Mucosa of rectum (tissue), 2 donors: ENCODE measurements around the gene AKAIN1.

Experiments
- H3K27ac ChIP-seq, 2 donors: one replicate each; pipeline ENCODE4 v1.7.0; 2013; ENCODE audit warnings: inconsistent platforms in 2 of 2, low read depth in 2 of 2, low read length in 2 of 2
- H3K27me3 ChIP-seq, 2 donors: one replicate each; pipeline ENCODE4 v1.7.0; 2013; ENCODE audit warnings: low read length in 2 of 2; ENCODE audit not compliant: control insufficient read depth in 2 of 2, insufficient read depth in 2 of 2
- H3K36me3 ChIP-seq, 2 donors: one replicate each; pipeline ENCODE4 v1.7.0; 2013; ENCODE audit warnings: low read length in 2 of 2; ENCODE audit not compliant: control insufficient read depth in 2 of 2, insufficient read depth in 2 of 2
- H3K4me1 ChIP-seq, 2 donors: one replicate each; pipeline ENCODE4 v1.7.0; 2013; ENCODE audit warnings: low read length in 2 of 2, mild to moderate bottlenecking in 1 of 2; ENCODE audit not compliant: control insufficient read depth in 2 of 2, insufficient read depth in 2 of 2
- H3K4me3 ChIP-seq, 2 donors: one replicate each; pipeline ENCODE4 v1.7.0; 2013; ENCODE audit warnings: low read length in 2 of 2
- H3K9ac ChIP-seq, 2 donors: one replicate each; pipeline ENCODE4 v1.7.0; 2013; ENCODE audit warnings: low read length in 2 of 2, low read depth in 1 of 2, mild to moderate bottlenecking in 1 of 2
- H3K9me3 ChIP-seq, 2 donors: one replicate each; pipeline ENCODE4 v1.7.0; 2013; ENCODE audit warnings: low read length in 2 of 2; ENCODE audit not compliant: control insufficient read depth in 2 of 2
- donor health status: healthy.
- donor health status: Normal muscosa, but diverticular disease.

The AKAIN1 gene

GRCh38 chr18:5164903-5165302 lies 32.2 kb downstream of the AKAIN1 start:
- H3K9me3 ChIP-seq: no peaks in the 10 kb centered on the region
- H3K27ac ChIP-seq: no peak overlapping the region
- H3K27me3 ChIP-seq: no peaks in the 10 kb centered on the region
- no peaks in the 10 kb centered on the region for H3K36me3 ChIP-seq
- H3K4me1 ChIP-seq: no peaks in the 10 kb centered on the region
- no peak overlapping the region for H3K9ac ChIP-seq
- H3K4me3 ChIP-seq: no peak overlapping the region

GRCh38 chr18:5162111-5162510 lies 34.9 kb downstream of the AKAIN1 start:
- no peak overlapping the region for H3K27ac ChIP-seq
- no peaks in the 10 kb centered on the region for H3K9me3 ChIP-seq
- H3K4me3 ChIP-seq: no peak overlapping the region
- no peaks in the 10 kb centered on the region for H3K27me3 ChIP-seq
- no peaks in the 10 kb centered on the region for H3K36me3 ChIP-seq
- no peaks in the 10 kb centered on the region for H3K4me1 ChIP-seq
- no peak overlapping the region for H3K9ac ChIP-seq

- Histone ChIP-seq H3K4me3 (no peak overlapping the region), H3K9ac (no peak overlapping the region), H3K27ac (no peak overlapping the region), H3K4me1 (no peaks in the 10 kb centered on the region), H3K9me3 (no peaks in the 10 kb centered on the region), H3K36me3 (no peaks in the 10 kb centered on the region), H3K27me3 (no peaks in the 10 kb centered on the region)
Measured at GRCh38 chr18:5159080-5159479, 38.0 kb downstream of the AKAIN1 start.

- Histone ChIP-seq H3K9me3 (no peaks in the 10 kb centered on the region), H3K4me1 (no peaks in the 10 kb centered on the region), H3K4me3 (no peak overlapping the region), H3K27ac (no peak overlapping the region), H3K9ac (no peak overlapping the region), H3K27me3 (no peaks in the 10 kb centered on the region), H3K36me3 (no peaks in the 10 kb centered on the region)
Measured at GRCh38 chr18:5158587-5158986, 38.5 kb downstream of the AKAIN1 start.

DNA sequence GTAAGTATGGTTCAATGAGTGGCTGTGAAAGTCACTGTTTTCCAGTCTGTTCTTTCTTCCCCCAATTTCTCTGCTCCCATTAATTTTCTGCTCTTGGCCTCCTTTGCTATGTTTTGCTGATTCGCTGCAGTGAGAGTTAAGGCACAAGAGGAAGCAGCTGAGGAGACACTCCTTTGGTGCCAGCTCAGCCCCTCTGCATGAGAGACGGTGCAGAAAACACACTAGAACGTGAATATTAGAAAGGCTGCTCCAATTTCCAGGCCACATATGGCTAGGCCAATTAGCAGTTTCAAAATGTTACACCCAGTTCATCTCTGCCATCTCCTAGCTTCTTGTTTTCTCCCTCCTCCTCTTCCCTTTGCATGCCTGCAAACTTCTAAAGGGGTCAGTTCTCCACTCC lies 38.9 kb downstream of the AKAIN1 start:
- no peaks in the 10 kb centered on the region for H3K9me3 ChIP-seq
- no peaks in the 10 kb centered on the region for H3K27me3 ChIP-seq
- no peaks in the 10 kb centered on the region for H3K36me3 ChIP-seq
- H3K4me1 ChIP-seq: no peaks in the 10 kb centered on the region
- H3K27ac ChIP-seq: no peak overlapping the region
- H3K4me3 ChIP-seq: no peak overlapping the region
- no peak overlapping the region for H3K9ac ChIP-seq

DNA sequence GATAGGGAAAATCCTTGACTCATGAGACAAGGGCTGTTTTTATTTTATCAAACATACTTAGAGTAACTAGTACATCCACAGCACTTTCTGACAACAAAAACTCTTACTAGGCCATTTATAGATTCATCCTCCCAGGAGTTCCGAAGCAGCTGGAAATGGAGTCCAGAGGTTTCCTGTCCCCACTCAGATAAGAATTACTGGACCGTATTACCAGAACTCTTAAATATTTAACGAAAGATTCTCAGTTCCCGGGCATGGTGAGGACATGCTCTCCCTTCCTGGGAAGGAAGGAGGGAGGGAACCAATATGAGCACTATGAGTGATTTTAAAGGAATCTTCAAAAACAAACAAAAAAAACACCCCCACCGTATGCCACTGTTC lies 41.2 kb downstream of the AKAIN1 start:
- no peak overlapping the region for H3K9ac ChIP-seq

GRCh38 chr18:5155218-5155906 lies 41.7 kb downstream of the AKAIN1 start:
- H3K4me1 ChIP-seq: no peaks in the 10 kb centered on the region
- H3K4me3 ChIP-seq: no peak overlapping the region
- H3K9me3 ChIP-seq: no peaks in the 10 kb centered on the region
- H3K36me3 ChIP-seq: no peaks in the 10 kb centered on the region
- H3K9ac ChIP-seq: no peak overlapping the region
- H3K27ac ChIP-seq: no peak overlapping the region
- H3K27me3 ChIP-seq: no peaks in the 10 kb centered on the region

More for the DNA sequence above, 41.2 kb downstream of the AKAIN1 start:
- Histone ChIP-seq H3K27me3 (no peaks in the 10 kb centered on the region), H3K9me3 (no peaks in the 10 kb centered on the region), H3K4me3 (no peak overlapping the region), H3K4me1 (no peaks in the 10 kb centered on the region), H3K27ac (no peak overlapping the region), H3K36me3 (no peaks in the 10 kb centered on the region)

DNA sequence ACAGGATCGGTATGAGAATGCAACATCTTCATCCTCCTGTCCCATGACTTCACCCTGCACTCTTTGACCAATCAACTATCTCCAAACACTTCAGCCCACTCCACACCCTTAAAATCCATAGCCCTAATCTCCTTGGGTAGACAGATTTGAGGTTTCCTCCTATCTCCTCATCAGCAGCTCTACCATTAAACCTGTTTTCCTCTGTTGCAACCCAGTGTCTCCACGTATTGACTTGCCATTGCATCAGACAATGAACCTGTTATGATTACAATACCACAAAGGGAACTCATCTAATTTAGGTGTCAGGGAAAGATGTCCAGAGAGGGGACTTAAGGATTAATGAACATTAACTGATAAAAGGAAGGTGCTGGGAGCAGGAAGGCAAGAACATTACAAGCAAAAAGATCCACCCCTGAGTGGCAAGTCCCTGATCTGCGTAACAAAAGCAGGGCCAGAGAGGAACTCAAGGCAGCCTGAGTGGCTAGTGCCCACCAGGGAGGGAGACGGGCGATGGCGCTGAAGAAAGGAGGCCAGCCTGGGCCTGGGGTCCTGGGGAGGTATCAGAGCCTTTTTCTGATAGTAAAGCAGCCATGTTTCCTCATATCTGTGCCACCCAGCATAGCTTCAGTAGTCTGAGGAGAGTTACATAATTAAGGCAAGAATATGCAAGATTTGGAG lies 44.6 kb downstream of the AKAIN1 start:
- Histone ChIP-seq H3K27ac (no peak overlapping the region), H3K36me3 (no peaks in the 10 kb centered on the region), H3K27me3 (no peaks in the 10 kb centered on the region), H3K4me1 (no peaks in the 10 kb centered on the region), H3K4me3 (no peak overlapping the region), H3K9ac (no peak overlapping the region), H3K9me3 (no peaks in the 10 kb centered on the region)

GRCh38 chr18:5150894-5151293 lies 46.2 kb downstream of the AKAIN1 start:
- Histone ChIP-seq H3K36me3 (no peaks in the 10 kb centered on the region), H3K27me3 (no peaks in the 10 kb centered on the region), H3K4me1 (no peaks in the 10 kb centered on the region), H3K4me3 (no peak overlapping the region), H3K27ac (no peak overlapping the region), H3K9me3 (no peaks in the 10 kb centered on the region), H3K9ac (no peak overlapping the region)

GRCh38 chr18:5146093-5146492 lies 51.0 kb downstream of the AKAIN1 start:
- H3K9ac ChIP-seq: no peak overlapping the region
- no peaks in the 10 kb centered on the region for H3K36me3 ChIP-seq
- no peak overlapping the region for H3K4me3 ChIP-seq
- H3K9me3 ChIP-seq: no peaks in the 10 kb centered on the region
- H3K4me1 ChIP-seq: no peaks in the 10 kb centered on the region
- H3K27me3 ChIP-seq: no peaks in the 10 kb centered on the region
- H3K27ac ChIP-seq: no peak overlapping the region
